Adipocyte (in vitro differentiated cells): Measurements from ENCODE around the gene PPP1R11.

Source experiments
- DNase-seq: peaks from one replicate; pipeline ENCODE4 v3.0.0-alpha.2; 2015; ENCODE audit warnings: low read depth
- H3K27me3 ChIP-seq: replicated peaks from 2 replicates; pipeline ENCODE4 v1.7.0; 2013; ENCODE audit warnings: mild to moderate bottlenecking, low read length, moderate library complexity; ENCODE audit not compliant: control insufficient read depth, insufficient read depth
- H3K36me3 ChIP-seq: 2 replicates; pipeline ENCODE4 v1.7.0; 2013; ENCODE audit warnings: low read length, mild to moderate bottlenecking, moderate library complexity; ENCODE audit not compliant: control insufficient read depth, insufficient read depth, severe bottlenecking
- H3K4me1 ChIP-seq: 2 replicates; pipeline ENCODE4 v1.7.0; 2013; ENCODE audit warnings: mild to moderate bottlenecking, low read length, moderate library complexity; ENCODE audit not compliant: control insufficient read depth, insufficient read depth
- H3K4me3 ChIP-seq: 2 replicates; pipeline ENCODE4 v1.7.0; 2013; ENCODE audit warnings: mild to moderate bottlenecking, low read length, moderate library complexity
- H3K9ac ChIP-seq: 2 replicates; pipeline ENCODE4 v1.7.0; 2013; ENCODE audit warnings: mild to moderate bottlenecking, low read length, moderate library complexity
- H3K9me3 ChIP-seq: 2 replicates; pipeline ENCODE4 v1.7.0; 2013; ENCODE audit warnings: mild to moderate bottlenecking, low read length, moderate library complexity; ENCODE audit not compliant: control insufficient read depth

Gene PPP1R11

GRCh38 chr6:30100585-30101443, 33.8 kb downstream of the PPP1R11 start:
- H3K4me1 ChIP-seq: peaks cover 31% of the 10 kb centered on the region
- no peaks in the 10 kb centered on the region for H3K9me3 ChIP-seq
- H3K36me3 ChIP-seq: no peaks in the 10 kb centered on the region
- peaks cover 49% of the 10 kb centered on the region for H3K27me3 ChIP-seq
- peak overlapping the region; percentile 82 for H3K4me3 ChIP-seq
- DNase-seq: no peak
- peak overlapping the region; percentile 83 for H3K9ac ChIP-seq

- peak overlapping the region; percentile 82 for H3K4me3 ChIP-seq
Measured at GRCh38 chr6:30101444-30102413, 34.7 kb downstream of the PPP1R11 start.

GRCh38 chr6:30102414-30102969, 35.5 kb downstream of the PPP1R11 start:
- peaks cover 47% of the 10 kb centered on the region for H3K27me3 ChIP-seq
- DNase-seq: peak; percentile 73
- peak overlapping the region; percentile 83 for H3K9ac ChIP-seq
- H3K36me3 ChIP-seq: no peaks in the 10 kb centered on the region
- no peaks in the 10 kb centered on the region for H3K9me3 ChIP-seq
- H3K4me1 ChIP-seq: peaks cover 30% of the 10 kb centered on the region
- H3K4me3 ChIP-seq: peak overlapping the region; percentile 82

More at GRCh38 chr6:30101444-30102413, 34.7 kb downstream of the PPP1R11 start:
- DNase-seq: peak; percentile 95
- Histone ChIP-seq H3K27me3 (peaks cover 52% of the 10 kb centered on the region), H3K4me1 (peaks cover 30% of the 10 kb centered on the region), H3K36me3 (no peaks in the 10 kb centered on the region), H3K9me3 (no peaks in the 10 kb centered on the region), H3K9ac (peak overlapping the region; percentile 83)

- H3K9ac ChIP-seq: peak overlapping the region; percentile 83
- H3K4me1 ChIP-seq: peaks cover 30% of the 10 kb centered on the region
- H3K27me3 ChIP-seq: peaks cover 43% of the 10 kb centered on the region
- H3K4me3 ChIP-seq: peak overlapping the region; percentile 82
- no peaks in the 10 kb centered on the region for H3K36me3 ChIP-seq
- H3K9me3 ChIP-seq: no peaks in the 10 kb centered on the region
- DNase-seq: peak; percentile 96
Measured at GRCh38 chr6:30102970-30103871, 36.2 kb downstream of the PPP1R11 start.

- Histone ChIP-seq H3K27me3 (peaks cover 42% of the 10 kb centered on the region), H3K9me3 (no peaks in the 10 kb centered on the region), H3K9ac (no peak overlapping the region), H3K4me1 (peaks cover 30% of the 10 kb centered on the region), H3K36me3 (no peaks in the 10 kb centered on the region), H3K4me3 (peak overlapping the region; percentile 82)
- DNase-seq: no peak
Measured at GRCh38 chr6:30103872-30104179, 36.8 kb downstream of the PPP1R11 start.

- no peak for DNase-seq
- Histone ChIP-seq H3K4me3 (no peak overlapping the region), H3K27me3 (peaks cover 40% of the 10 kb centered on the region), H3K9ac (no peak overlapping the region), H3K9me3 (no peaks in the 10 kb centered on the region), H3K36me3 (no peaks in the 10 kb centered on the region), H3K4me1 (peaks cover 30% of the 10 kb centered on the region)
Measured at GRCh38 chr6:30104661-30105060, 37.7 kb downstream of the PPP1R11 start.

- DNase-seq: no peak
- Histone ChIP-seq H3K9me3 (no peaks in the 10 kb centered on the region), H3K4me1 (no peaks in the 10 kb centered on the region), H3K27me3 (peaks cover 61% of the 10 kb centered on the region), H3K9ac (no peak overlapping the region), H3K4me3 (no peak overlapping the region), H3K36me3 (no peaks in the 10 kb centered on the region)
Measured at GRCh38 chr6:30111266-30111856, 44.4 kb downstream of the PPP1R11 start.

GRCh38 chr6:30112402-30112994, 45.5 kb downstream of the PPP1R11 start:
- Histone ChIP-seq H3K4me3 (no peak overlapping the region), H3K4me1 (no peaks in the 10 kb centered on the region), H3K9me3 (no peaks in the 10 kb centered on the region), H3K9ac (no peak overlapping the region), H3K36me3 (no peaks in the 10 kb centered on the region), H3K27me3 (peaks cover 57% of the 10 kb centered on the region)
- no peak for DNase-seq

- Histone ChIP-seq H3K9me3 (no peaks in the 10 kb centered on the region), H3K9ac (no peak within 1 kb of the TSS), H3K27me3 (peaks cover 54% of the 10 kb centered on the region)
Measured at GRCh38 chr6:30113003-30113759, 46.2 kb downstream of the PPP1R11 start, which contains the start of gene TRIM31. TSS of gene TRIM31 (minus strand) at chr6:30113090. CDS start at chr6:30112805, 285 bp downstream.

More at GRCh38 chr6:30113003-30113759, 46.2 kb downstream of the PPP1R11 start, which contains the start of gene TRIM31:
- Histone ChIP-seq H3K4me3 (no peak within 1 kb of the TSS), H3K36me3 (no peaks in the 10 kb centered on the region), H3K4me1 (no peaks in the 10 kb centered on the region)
- no peak for DNase-seq
